Fibroblast of mammary gland (primary cell): ENCODE measurements around the gene PCSK6.

Experiments used
- DNase-seq: peaks from one replicate; pipeline ENCODE4 v3.0.0-alpha.2; 2010; ENCODE audit warnings: low read depth
- H3K4me3 ChIP-seq: 2 replicates; pipeline ENCODE4 v1.5.1; 2011; ENCODE audit warnings: low read depth, mild to moderate bottlenecking, low read length, moderate library complexity; ENCODE audit not compliant: control insufficient read depth
- CTCF ChIP-seq: conservative IDR thresholded peaks from 2 replicates; pipeline ENCODE4 v1.5.1; 2011; ENCODE audit warnings: low read depth, low read length, inconsistent platforms; ENCODE audit not compliant: control insufficient read depth, insufficient read depth

PCSK6 gene

GRCh38 chr15:101450403-101451265, 38.9 kb downstream of the PCSK6 start:
- DNase-seq, result no peak
- TF ChIP-seq CTCF, result no peak
- H3K4me3 ChIP-seq, result no peak overlapping the region

GRCh38 chr15:101449471-101450402, 39.8 kb downstream of the PCSK6 start:
- H3K4me3 ChIP-seq, result no peak overlapping the region
- no peak for DNase-seq
- no peak for TF ChIP-seq CTCF

- DNase-seq, result no peak
- no peak for TF ChIP-seq CTCF
These were observed 41.2 kb downstream of the PCSK6 start for GRCh38 chr15:101448336-101448735.

GRCh38 chr15:101447561-101448071, 41.9 kb downstream of the PCSK6 start:
- no peak overlapping the region for H3K4me3 ChIP-seq
- DNase-seq, result no peak
- TF ChIP-seq CTCF, result no peak

More at GRCh38 chr15:101448336-101448735, 41.2 kb downstream of the PCSK6 start:
- no peak overlapping the region for H3K4me3 ChIP-seq

- H3K4me3 ChIP-seq, result no peak overlapping the region
- no peak for DNase-seq
- TF ChIP-seq CTCF, result no peak
These were observed 42.4 kb downstream of the PCSK6 start for GRCh38 chr15:101447168-101447533.

DNA sequence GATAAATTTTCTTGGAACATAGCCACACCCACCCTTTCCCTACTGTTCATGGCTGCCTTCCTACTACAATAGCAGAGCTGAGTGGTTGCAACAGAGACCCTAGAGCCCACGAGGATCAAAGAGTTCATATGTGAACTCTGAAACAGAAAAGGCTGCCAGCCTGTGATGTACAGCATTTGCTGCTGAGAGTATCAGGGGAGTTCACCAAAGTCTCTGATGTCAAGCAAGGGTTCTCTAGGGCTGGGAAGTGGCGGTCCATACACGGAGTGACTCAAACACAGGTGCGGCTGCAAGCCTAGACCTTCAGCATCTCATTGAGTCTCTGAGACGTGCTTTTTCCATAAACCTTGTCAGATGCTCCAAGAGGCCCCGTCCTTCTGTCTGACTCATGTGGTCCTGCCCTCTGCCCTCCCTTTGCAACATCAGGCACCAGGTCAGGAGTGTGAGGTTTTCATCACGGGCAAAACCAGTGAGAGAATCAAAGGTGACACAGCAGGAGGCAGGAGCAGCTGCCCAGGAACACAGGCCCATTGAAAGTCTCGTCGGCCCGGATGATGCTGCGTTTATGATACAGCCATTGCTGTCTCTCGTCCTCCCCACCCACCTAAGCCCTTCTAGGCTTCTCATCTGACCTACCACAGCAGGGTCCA, 42.9 kb downstream of the PCSK6 start:
- DNase-seq, result peak; percentile 22
- TF ChIP-seq CTCF, result no peak

More for the DNA sequence above, 42.9 kb downstream of the PCSK6 start:
- no peak overlapping the region for H3K4me3 ChIP-seq
